GM19395 (cell line): ENCODE data around the gene AATK.
A peak's percentile ranks its signal among the peaks of the same experiment; 100 is the strongest.

ENCODE experiments used
- ATAC-seq: cut with Tn5 transposase; IDR thresholded peaks from one replicate; pipeline ENCODE4 v1.9.1; 2021; ENCODE audit warnings: mild to moderate bottlenecking, moderate library complexity; ENCODE audit not compliant: unreplicated experiment

The AATK gene

DNA sequence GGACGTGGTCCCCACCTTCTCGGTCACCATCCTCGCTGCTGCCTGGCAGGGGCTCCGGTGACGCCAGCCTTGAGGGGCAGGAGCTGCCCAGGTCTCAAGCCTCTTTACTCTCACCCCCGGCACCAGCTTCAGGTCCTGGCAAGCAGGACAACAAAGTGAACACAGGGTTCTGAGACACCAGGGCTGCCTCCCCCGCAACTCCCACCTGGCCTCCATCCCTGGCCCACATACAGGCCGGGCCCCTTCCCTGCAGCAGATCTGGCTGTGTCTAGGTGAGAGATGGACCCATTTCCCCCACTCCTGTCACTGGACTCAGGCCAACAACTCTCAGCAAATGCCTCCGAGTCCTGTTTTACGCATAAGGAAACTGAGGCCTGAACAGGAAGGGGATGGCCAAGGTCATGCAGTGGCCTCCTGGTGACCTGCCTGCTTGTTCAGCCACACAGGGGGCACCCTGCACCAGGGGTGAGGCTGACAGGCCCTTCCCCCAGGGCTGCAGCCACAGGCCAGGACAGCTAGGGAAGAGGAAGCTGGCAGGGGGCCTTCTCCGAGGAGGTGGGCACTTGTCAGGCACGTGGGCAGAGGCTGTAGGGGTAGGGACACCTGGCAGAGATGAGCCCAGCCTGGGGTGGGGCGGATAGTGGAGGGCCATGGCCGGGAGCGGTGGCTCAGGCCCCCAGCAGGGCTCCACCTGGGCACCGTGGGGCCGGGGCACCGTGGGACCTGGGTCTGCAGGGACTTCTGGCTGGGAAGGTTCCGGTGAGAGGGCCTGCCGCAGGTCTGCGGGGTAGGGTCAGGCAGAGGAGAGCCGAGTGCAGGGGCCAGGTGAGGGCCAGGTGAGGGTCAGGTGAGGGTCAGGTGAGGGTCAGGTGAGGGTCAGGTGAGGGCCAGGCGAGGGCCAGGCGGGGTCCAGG lies 47.5 kb downstream of the AATK start:
- ATAC-seq = no peak

DNA sequence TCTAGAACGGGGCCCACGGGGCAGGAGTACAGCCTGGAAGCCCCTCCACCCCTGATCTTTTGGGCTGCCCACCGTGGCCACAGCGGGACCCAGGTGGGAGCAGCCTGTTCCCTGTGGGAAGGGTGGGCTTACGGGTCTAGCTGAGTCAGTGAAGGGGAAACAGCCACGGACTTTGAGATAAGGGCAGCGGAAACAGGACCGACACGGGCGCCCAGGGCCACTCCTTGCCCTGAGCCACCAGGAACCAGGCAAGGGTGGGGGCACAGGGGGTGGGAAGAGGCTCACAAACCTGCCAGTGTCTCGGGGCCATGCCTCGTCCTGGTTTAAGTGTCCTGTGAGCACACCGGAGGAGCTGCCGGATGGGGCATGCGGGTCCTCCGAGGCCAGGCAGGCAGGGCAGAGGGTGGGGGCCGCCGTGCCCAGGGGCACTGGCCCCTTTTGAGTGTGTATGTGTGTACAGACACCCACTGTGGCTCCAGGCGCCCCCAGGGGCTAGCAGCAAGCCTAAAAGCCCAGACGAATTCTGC lies 48.3 kb downstream of the AATK start:
- ATAC-seq = no peak

DNA sequence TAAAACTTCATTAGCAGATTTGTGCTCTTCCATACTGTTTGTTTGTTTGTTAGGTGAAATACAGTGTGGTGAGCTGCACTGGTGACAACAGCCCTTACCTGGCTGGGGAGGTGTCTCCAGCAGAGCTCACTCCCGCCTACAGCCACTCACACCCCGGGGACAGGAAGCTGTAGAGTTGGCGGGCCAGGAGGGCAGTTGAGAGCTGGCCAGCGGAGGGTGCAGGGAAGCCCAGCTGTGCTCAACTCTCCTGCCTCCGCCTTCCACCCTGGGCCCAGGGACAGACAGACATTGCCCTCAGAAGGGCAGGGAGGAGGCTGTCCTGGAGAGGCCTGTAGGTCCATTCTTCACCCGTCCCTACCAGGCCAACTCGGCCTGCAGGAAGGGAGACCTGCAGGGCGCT lies 49.3 kb downstream of the AATK start:
- no peak for ATAC-seq

DNA sequence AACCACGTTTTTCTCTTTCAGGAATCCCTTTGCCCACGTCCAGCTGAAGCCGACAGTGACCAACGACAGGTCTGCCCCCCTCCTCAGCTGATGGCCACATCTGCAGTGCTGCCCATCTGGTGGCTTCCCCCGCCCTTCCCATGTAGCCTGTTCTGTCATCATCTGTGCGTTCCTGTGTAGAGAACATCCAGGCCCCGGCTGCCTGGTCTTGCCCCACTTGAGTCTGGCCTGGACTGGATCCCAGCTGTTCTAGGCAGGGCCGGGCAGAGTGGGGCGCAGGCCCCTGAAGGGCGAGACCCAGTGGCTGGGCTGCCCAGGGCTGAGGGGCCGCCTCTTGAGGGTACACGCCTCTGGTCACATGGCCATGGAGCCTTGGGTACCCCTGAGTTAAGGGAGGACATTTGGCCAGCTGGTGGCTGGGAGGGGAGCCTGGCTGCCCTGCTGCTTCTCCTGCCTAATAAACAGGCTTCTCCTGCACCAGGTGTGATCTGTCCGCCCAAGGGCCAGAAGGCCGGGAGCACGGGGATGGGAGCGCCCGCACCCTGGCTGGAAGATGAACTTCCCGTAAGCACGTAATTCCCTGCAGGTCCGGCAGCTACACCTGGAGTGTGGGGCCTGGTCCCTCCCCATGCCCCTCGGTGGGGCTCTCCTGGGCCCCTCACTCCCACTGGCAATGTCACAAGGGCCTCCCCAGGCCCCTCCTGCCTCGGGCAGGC lies 50.1 kb downstream of the AATK start:
- no peak for ATAC-seq

DNA sequence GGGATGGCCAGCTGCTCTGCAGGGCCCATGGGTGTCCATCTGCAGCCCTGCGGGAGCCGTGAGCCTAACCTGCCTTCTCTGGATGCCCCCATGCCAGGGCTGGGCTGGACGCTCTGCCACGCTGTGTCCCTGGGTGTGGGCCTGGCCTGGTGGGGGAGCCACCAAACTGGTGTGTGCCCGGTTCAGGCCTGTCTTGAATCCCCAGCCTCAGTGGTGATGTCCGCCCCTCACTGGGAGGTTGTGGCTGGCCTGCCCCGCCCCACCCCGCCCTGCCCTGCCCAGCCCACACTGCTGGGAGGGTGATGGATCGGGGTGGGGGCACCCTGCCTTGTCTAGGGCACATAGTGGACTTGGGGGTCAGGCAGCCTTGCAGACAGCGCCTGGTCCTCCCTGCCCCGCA lies 50.8 kb downstream of the AATK start:
- ATAC-seq = no peak

GRCh38 chr17:81114351-81115093 lies 51.5 kb downstream of the AATK start:
- no peak for ATAC-seq

DNA sequence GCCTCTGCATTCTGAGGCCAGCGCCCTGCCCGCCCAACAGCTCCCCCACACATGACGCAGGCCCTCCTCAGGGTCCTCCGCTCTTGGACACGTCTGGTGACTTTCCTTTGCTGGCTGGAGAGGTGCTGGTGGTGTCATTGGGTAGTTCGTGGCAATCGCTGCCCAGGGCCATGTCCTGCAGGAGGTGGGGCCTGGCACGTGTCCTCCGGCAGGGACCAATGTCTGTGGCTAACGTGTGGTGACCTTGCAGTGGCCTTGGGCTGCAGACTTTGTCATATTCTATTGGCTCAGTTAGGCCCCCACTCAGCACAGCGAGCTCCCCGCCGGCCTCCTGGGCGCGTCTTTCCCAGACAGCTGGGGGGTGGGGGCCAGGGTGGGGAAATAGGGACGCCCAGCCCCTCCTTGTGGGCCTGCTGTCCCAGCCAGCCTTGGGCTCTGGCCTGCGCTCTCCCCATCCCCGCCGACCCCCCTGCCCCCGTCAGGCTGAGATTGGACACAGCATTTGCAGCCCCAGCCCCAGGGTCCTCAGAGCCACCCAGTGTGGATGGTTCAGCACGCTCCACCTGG lies 52.8 kb downstream of the AATK start:
- no peak for ATAC-seq

DNA sequence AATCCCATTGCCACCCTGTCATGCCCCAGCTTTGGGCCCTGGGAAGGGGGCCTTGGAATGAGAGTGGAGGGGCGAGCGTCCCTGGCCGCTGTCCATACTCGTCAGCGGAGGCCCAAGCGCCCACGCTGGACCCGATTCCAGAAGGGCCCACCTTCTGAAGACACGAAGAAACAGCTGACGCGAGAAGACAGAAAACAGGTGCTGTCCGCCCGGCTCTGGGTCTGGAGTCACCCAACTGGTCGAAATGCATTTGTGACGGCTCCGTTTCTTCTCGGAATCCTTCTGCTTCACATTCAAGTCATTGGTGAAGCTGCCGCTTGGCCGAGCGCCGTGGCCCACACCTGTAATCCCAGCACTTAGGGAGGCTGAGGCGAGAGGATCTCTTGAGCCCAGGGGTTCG lies 53.6 kb downstream of the AATK start:
- no peak for ATAC-seq

DNA sequence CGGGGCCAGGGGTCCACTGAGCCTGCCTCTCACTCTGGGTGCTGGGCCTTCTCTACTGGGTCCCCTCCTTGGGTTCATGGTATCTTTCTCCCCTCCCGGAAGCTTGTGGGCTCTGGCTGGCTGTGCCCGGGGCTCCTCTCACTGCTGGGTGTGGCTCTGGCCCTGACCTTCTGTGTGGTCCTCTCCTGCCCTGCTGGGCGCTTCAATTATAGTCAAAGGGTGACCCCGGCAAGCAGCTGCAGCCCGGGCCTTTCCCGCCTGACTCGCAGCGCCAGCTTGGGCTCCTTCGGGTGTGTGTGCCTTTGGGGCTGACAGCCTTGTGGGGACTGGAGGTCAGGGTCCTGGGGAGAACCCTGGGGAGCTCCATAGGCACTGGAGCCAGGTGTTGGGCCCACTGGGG lies 55.0 kb downstream of the AATK start:
- ATAC-seq = no peak

DNA sequence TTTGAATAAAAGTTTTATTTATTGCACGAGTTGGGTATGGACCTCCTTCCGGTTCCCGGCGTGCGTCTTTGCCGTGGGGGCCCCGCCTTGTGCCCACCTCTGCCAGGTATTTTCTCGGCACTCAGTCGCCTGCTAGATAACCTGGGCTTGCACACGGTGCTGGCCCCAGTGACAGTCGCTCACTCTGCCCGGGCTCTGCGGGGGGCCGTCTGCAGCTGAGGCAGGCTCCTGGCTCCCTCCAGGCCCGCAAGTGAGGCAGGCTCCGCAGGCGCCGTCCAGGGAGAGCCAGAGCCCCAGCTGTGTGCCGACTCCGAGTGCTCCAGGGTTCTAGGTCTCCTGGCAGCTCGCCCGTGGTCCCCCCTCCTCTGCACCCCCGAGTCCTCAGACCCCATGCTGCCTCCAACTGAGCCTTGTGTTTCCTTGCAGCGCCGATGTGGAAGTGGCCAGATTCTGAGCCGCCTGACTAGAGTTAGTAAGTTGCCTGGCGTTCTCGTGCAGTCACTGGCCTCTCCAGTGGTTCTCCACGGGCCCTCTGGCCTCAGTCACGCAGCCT lies 55.5 kb downstream of the AATK start:
- ATAC-seq = no peak

GRCh38 chr17:81109957-81110356 lies 56.1 kb downstream of the AATK start:
- ATAC-seq = no peak

DNA sequence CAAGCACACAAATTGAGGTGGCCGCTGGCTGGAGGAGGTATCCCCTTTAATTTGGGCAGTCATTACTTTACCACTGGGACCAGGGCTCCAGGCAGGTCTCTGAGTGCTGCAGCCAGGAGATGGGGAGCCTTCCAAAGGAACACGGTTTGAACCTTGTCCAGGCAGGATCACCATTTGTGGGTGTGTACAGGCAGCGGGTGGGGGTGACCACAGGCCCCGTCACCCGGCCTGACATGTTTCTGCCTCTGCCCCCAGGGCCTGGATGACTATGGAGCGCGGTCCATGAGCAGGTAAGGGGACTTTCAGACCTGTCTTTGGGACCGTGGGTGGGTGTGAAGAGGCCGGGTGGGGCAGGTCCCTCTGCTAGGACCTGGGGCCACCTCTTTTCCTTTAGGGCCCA lies 57.8 kb downstream of the AATK start:
- ATAC-seq = no peak

- no peak for ATAC-seq
Observed at GRCh38 chr17:81106716-81107115, 59.3 kb downstream of the AATK start.

- ATAC-seq = no peak
Observed at GRCh38 chr17:81103379-81103778, 62.6 kb downstream of the AATK start.

DNA sequence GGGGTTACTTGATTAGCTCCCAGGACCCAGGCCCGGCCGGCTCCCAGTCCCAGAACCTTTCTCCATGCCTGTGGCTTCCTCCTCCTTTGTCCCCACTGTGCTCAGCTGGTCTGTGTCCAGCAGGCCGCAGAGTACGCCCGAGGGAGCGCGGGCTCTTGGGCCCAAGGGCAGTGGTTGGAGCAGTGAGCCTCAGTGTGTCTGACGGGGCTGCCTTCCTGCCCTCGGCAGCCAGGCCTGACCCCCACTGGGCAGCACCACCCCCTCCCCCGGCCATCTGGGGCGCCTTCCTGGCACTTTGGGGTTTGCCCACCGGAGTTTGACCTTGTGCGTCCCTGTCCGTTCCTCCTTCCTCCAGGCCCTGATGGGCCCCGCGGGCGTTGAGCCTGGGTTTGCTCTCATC lies 63.2 kb downstream of the AATK start:
- no peak for ATAC-seq

- no peak for ATAC-seq
Observed at GRCh38 chr17:81102352-81102751, 63.7 kb downstream of the AATK start.

DNA sequence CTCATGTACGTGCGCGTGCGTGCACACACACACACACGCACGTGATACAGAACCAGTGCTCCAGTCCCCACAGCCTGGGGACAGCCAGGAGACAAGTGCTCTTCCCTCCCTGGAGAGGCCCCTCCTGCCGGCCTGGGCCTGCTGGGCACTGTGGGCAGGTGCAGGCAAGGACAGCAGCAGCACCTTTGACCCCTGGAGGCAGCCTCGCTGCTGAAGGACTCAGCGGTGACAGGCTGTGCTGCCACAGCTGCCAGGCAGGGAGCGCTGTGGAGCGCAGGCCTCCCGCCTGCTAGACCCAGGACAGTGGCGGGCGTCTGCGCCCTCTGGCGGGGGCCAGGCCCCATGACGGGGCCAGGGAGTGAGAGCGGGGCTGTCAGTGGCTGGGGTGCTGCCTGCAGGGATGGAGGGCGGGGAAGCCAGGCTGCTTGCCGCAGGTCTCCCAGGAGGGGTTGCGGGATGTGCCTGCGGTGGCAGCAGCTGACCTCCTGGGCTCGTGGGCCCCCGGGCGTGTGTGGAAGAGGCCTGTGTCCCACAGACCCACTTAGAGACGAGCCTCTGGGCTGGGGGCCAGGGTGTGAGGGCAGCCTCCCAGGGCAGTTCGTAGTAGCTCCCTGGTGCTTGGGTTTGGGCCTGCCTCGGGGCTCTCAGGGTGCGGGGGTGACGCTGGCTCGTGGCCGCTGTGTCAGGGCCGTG lies 64.3 kb downstream of the AATK start:
- peak; percentile 82 for ATAC-seq

GRCh38 chr17:81100668-81101067 lies 65.4 kb downstream of the AATK start:
- ATAC-seq = no peak

GRCh38 chr17:81099888-81100287 lies 66.1 kb downstream of the AATK start:
- no peak for ATAC-seq

- ATAC-seq = no peak
Observed at GRCh38 chr17:81097943-81098308, 68.1 kb downstream of the AATK start.
